H7 (cell line): ENCODE results near the gene CDKN2AIP. TPM values are rescaled to one million over a fixed set of nuclear protein-coding genes. Genes with fewer than 3 reads are reported as not detected.

Experiments used
- DNase-seq: peaks from one replicate; pipeline ENCODE4 v3.0.0; 2012
- H3K27me3 ChIP-seq: 2 replicates; pipeline ENCODE4 v1.6.0; 2011; ENCODE audit warnings: mild to moderate bottlenecking, low read length; ENCODE audit not compliant: control insufficient read depth, insufficient read depth
- H3K36me3 ChIP-seq: replicated peaks from 2 replicates; pipeline ENCODE4 v1.5.1; 2011; ENCODE audit warnings: low read length; ENCODE audit not compliant: control insufficient read depth, insufficient read depth
- H3K4me3 ChIP-seq: 2 replicates; pipeline ENCODE4 v1.5.1; 2011; ENCODE audit warnings: low read depth, mild to moderate bottlenecking, control low read depth, low read length, moderate library complexity; ENCODE audit not compliant: insufficient read depth
- total RNA-seq: library from RNA; depleted of rRNA; stranded (reverse); fragments of >200 nt; shearing (Covaris generic); gene quantifications from 2 replicates; pipeline ENCODE4 v1.2.3, GENCODE V29; 2014

Gene CDKN2AIP
- total RNA-seq, 1 experiment from 2014 or later: 17.0 TPM

- DNase-seq: no peak
- H3K27me3 ChIP-seq: no peaks in the 10 kb centered on the region
- no peaks in the 10 kb centered on the region for H3K36me3 ChIP-seq
- H3K4me3 ChIP-seq: no peak overlapping the region
Observed at GRCh38 chr4:183407635-183408464, 36.6 kb upstream of the CDKN2AIP start.

GRCh38 chr4:183408796-183409195 is 35.6 kb upstream of the CDKN2AIP start:
- Histone ChIP-seq H3K27me3 (no peaks in the 10 kb centered on the region), H3K36me3 (no peaks in the 10 kb centered on the region), H3K4me3 (no peak overlapping the region)
- DNase-seq: no peak

GRCh38 chr4:183409483-183409882 is 35.0 kb upstream of the CDKN2AIP start:
- Histone ChIP-seq H3K4me3 (no peak overlapping the region), H3K36me3 (no peaks in the 10 kb centered on the region), H3K27me3 (no peaks in the 10 kb centered on the region)
- no peak for DNase-seq

- H3K27me3 ChIP-seq: no peaks in the 10 kb centered on the region
- no peak for DNase-seq
- H3K4me3 ChIP-seq: no peak overlapping the region
- no peaks in the 10 kb centered on the region for H3K36me3 ChIP-seq
Observed at GRCh38 chr4:183409934-183410333, 34.5 kb upstream of the CDKN2AIP start.

- DNase-seq: no peak
- Histone ChIP-seq H3K36me3 (no peaks in the 10 kb centered on the region), H3K4me3 (no peak overlapping the region), H3K27me3 (no peaks in the 10 kb centered on the region)
Observed at GRCh38 chr4:183411291-183411861, 33.1 kb upstream of the CDKN2AIP start.

GRCh38 chr4:183412821-183413220 is 31.6 kb upstream of the CDKN2AIP start:
- H3K4me3 ChIP-seq: no peak overlapping the region
- H3K36me3 ChIP-seq: no peaks in the 10 kb centered on the region
- DNase-seq: no peak
- no peaks in the 10 kb centered on the region for H3K27me3 ChIP-seq

- H3K27me3 ChIP-seq: no peaks in the 10 kb centered on the region
- H3K4me3 ChIP-seq: no peak overlapping the region
- H3K36me3 ChIP-seq: no peaks in the 10 kb centered on the region
- DNase-seq: no peak
Observed at GRCh38 chr4:183413234-183414200, 30.9 kb upstream of the CDKN2AIP start.

- no peaks in the 10 kb centered on the region for H3K36me3 ChIP-seq
- DNase-seq: no peak
- no peak overlapping the region for H3K4me3 ChIP-seq
- no peaks in the 10 kb centered on the region for H3K27me3 ChIP-seq
Observed at GRCh38 chr4:183416879-183417755, 27.3 kb upstream of the CDKN2AIP start.

GRCh38 chr4:183422962-183423631 is 21.3 kb upstream of the CDKN2AIP start:
- no peak for DNase-seq
- Histone ChIP-seq H3K4me3 (no peak overlapping the region), H3K36me3 (no peaks in the 10 kb centered on the region), H3K27me3 (no peaks in the 10 kb centered on the region)

GRCh38 chr4:183424109-183424744 is 20.2 kb upstream of the CDKN2AIP start:
- Histone ChIP-seq H3K4me3 (no peak overlapping the region), H3K27me3 (no peaks in the 10 kb centered on the region), H3K36me3 (no peaks in the 10 kb centered on the region)
- peak; percentile 62 for DNase-seq

- no peak for DNase-seq
- H3K4me3 ChIP-seq: no peak overlapping the region
Observed at GRCh38 chr4:183426507-183426906, 17.9 kb upstream of the CDKN2AIP start.

GRCh38 chr4:183429489-183429888 is 14.9 kb upstream of the CDKN2AIP start:
- no peak for DNase-seq
- H3K36me3 ChIP-seq: no peaks in the 10 kb centered on the region
- H3K4me3 ChIP-seq: no peak overlapping the region
- H3K27me3 ChIP-seq: no peaks in the 10 kb centered on the region

More at GRCh38 chr4:183426507-183426906, 17.9 kb upstream of the CDKN2AIP start:
- no peaks in the 10 kb centered on the region for H3K36me3 ChIP-seq
- no peaks in the 10 kb centered on the region for H3K27me3 ChIP-seq

GRCh38 chr4:183430317-183430993 is 14.0 kb upstream of the CDKN2AIP start:
- peak; percentile 72 for DNase-seq
- Histone ChIP-seq H3K27me3 (no peaks in the 10 kb centered on the region), H3K36me3 (no peaks in the 10 kb centered on the region), H3K4me3 (no peak overlapping the region)
